GM12878 (cell line): ENCODE data around the gene AFF1. TPM values are rescaled to one million over a fixed set of nuclear protein-coding genes. Genes with fewer than 3 reads are reported as not detected.

Source experiments
- BCLAF1 ChIP-seq: fragments of 450-650 bp; IDR thresholded peaks from 2 replicates; pipeline ENCODE4 v1.6.1; 2017; ENCODE audit warnings: antibody characterized with exemption, mild to moderate bottlenecking, moderate library complexity
- BHLHE40 ChIP-seq, 2 experiments: fragments of 450-650 bp in 1 of 2; IDR thresholded peaks; 2 replicates each; pipeline ENCODE4 v1.6.1; 2011 to 2017; ENCODE audit warnings: low read depth in 2 of 2, borderline replicate concordance in 1 of 2, improper control_type of control experiment in 1 of 2, low read length in 1 of 2, mild to moderate bottlenecking in 1 of 2
- EED ChIP-seq: sonication (generic); IDR thresholded peaks from 2 replicates; pipeline ENCODE4 v1.6.1; 2016; ENCODE audit warnings: antibody characterized with exemption, low read depth
- EGR1 ChIP-seq, 2 experiments: IDR thresholded peaks; 1 replicate in 1 of 2; 2 replicates in 1 of 2; pipeline ENCODE4 v1.6.1; 2011 to 2012; ENCODE audit warnings: low read depth in 2 of 2, low read length in 2 of 2, borderline replicate concordance in 1 of 2, mild to moderate bottlenecking in 1 of 2, moderate library complexity in 1 of 2
- EZH2 ChIP-seq: IDR thresholded peaks from 2 replicates; pipeline ENCODE4 v1.6.1; 2012; ENCODE audit warnings: low read depth, mild to moderate bottlenecking, control low read depth, inconsistent platforms, low read length, borderline replicate concordance; ENCODE audit not compliant: control insufficient read depth
- GABPA ChIP-seq: IDR thresholded peaks from 2 replicates; pipeline ENCODE4 v1.6.1; 2014; ENCODE audit warnings: antibody characterized with exemption, low read depth, mild to moderate bottlenecking, inconsistent platforms
- IRF4 ChIP-seq: IDR thresholded peaks from 2 replicates; pipeline ENCODE4 v1.6.1; 2011; ENCODE audit warnings: low read depth, low read length
- KAT2A ChIP-seq: conservative IDR thresholded peaks from 2 replicates; pipeline ENCODE4 v1.6.1; 2011; ENCODE audit warnings: low read depth, low read length; ENCODE audit not compliant: control insufficient read depth
- MEF2A ChIP-seq: IDR thresholded peaks from 2 replicates; pipeline ENCODE4 v1.6.1; 2011; ENCODE audit warnings: low read depth, mild to moderate bottlenecking, low read length, moderate library complexity; ENCODE audit not compliant: insufficient read depth
- NFIC ChIP-seq: IDR thresholded peaks from 2 replicates; pipeline ENCODE4 v1.6.1; 2012; ENCODE audit warnings: low read depth, mild to moderate bottlenecking, inconsistent platforms, low read length, moderate library complexity
- NFYB ChIP-seq: IDR thresholded peaks from 2 replicates; pipeline ENCODE4 v1.6.1; 2011; ENCODE audit warnings: low read depth, mild to moderate bottlenecking, low read length, improper control_type of control experiment, moderate library complexity; ENCODE audit not compliant: insufficient read depth
- NR2F1 ChIP-seq: fragments of 450-650 bp; conservative IDR thresholded peaks from 2 replicates; pipeline ENCODE4 v1.6.1; 2017; ENCODE audit warnings: mild to moderate bottlenecking
- PKNOX1 ChIP-seq: fragments of 450-650 bp; IDR thresholded peaks from 2 replicates; pipeline ENCODE4 v1.6.1; 2016; ENCODE audit warnings: mild to moderate bottlenecking
- PML ChIP-seq: IDR thresholded peaks from 2 replicates; pipeline ENCODE4 v1.6.1; 2012; ENCODE audit warnings: low read length, inconsistent platforms
- POLR2AphosphoS2 ChIP-seq: IDR thresholded peaks from 2 replicates; pipeline ENCODE4 v1.6.1; 2011; ENCODE audit warnings: low read depth, mild to moderate bottlenecking, low read length, improper control_type of control experiment, moderate library complexity
- POLR2AphosphoS5 ChIP-seq: IDR thresholded peaks from 2 replicates; pipeline ENCODE4 v1.6.1; 2011; ENCODE audit warnings: mild to moderate bottlenecking, low read length, inconsistent platforms
- REST ChIP-seq: IDR thresholded peaks from 2 replicates; pipeline ENCODE4 v1.6.1; 2012; ENCODE audit warnings: mild to moderate bottlenecking, low read depth, low read length
- RFX5 ChIP-seq: IDR thresholded peaks from 2 replicates; pipeline ENCODE4 v1.6.1; 2011; ENCODE audit warnings: low read depth, low read length, improper control_type of control experiment
- SMARCA5 ChIP-seq: fragments of 450-650 bp; IDR thresholded peaks from 2 replicates; pipeline ENCODE4 v1.6.1; 2017; ENCODE audit warnings: mild to moderate bottlenecking
- STAT1 ChIP-seq: fragments of 450-650 bp; conservative IDR thresholded peaks from 2 replicates; pipeline ENCODE4 v1.6.1; 2014; ENCODE audit warnings: antibody characterized with exemption, mild to moderate bottlenecking
- SUPT20H ChIP-seq: IDR thresholded peaks from 2 replicates; pipeline ENCODE4 v1.6.1; 2011; ENCODE audit warnings: low read depth, mild to moderate bottlenecking, low read length, moderate library complexity, borderline replicate concordance; ENCODE audit not compliant: control insufficient read depth
- TAF1 ChIP-seq: IDR thresholded peaks from 2 replicates; pipeline ENCODE4 v1.6.1; 2011; ENCODE audit warnings: mild to moderate bottlenecking, low read depth, low read length, borderline replicate concordance
- polyA plus RNA-seq, 11 experiments: library from polyadenylated mRNA; depleted of rRNA in 4 of 11; unstranded in 6 of 11; stranded (reverse) in 5 of 11; fragments of >200 nt; fragmentation: Nextera tagmentation in 4 of 11; fragmentation: Illumina TruSeq in 1 of 11; extraction: Ambion mirVana in 4 of 11; extraction: Trizol in 1 of 11; gene quantifications; 1 replicate in 1 of 11; 2 replicates in 10 of 11; pipeline versions ENCODE4 v1.2.1 to v1.2.3, GENCODE V29; 2011 to 2016; ENCODE audit warnings: inconsistent platforms in 2 of 11, missing spikeins in 2 of 11, low read depth in 1 of 11
- total RNA-seq, 4 experiments: library from RNA; depleted of rRNA in 3 of 4; stranded (reverse); fragments of >200 nt in 3 of 4; fragmentation: Illumina TruSeq in 1 of 4; extraction: Trizol in 1 of 4; gene quantifications; 2 replicates each; pipeline versions ENCODE4 v1.2.1 to v1.2.3, GENCODE V29; 2013 to 2021
- TF ChIP-seq, protein P1 (sequence below): IDR thresholded peaks from 2 replicates; pipeline ENCODE4 v1.6.1; 2012; ENCODE audit warnings: low read depth, low read length, improper control_type of control experiment

The AFF1 gene
- total and polyA plus RNA-seq, 10 of the 15 experiments (the other 5 are each of a cell fraction or from before 2014, with no cell fraction given): 3.5 to 56.1 (median 21.5) TPM

- TF ChIP-seq REST: no peak
- TF ChIP-seq SMARCA5: no peak
- TF ChIP-seq STAT1: no peak
- no peak for TF ChIP-seq SUPT20H
- no peak for TF ChIP-seq RFX5
- TF ChIP-seq BHLHE40 (IDR thresholded peaks at IDR 0.05; ENCODE audit: borderline replicate concordance in 1 of 2, low read depth in 2 of 2, low read length in 1 of 2): no peak; a peak in 1 of 4 replicates
- no peak for TF ChIP-seq IRF4
- no peak for TF ChIP-seq MEF2A
- TF ChIP-seq GABPA: no peak
- no peak for TF ChIP-seq PKNOX1
- TF ChIP-seq EZH2: no peak
- no peak for TF ChIP-seq PML
- no peak for TF ChIP-seq NR2F1
- no peak for TF ChIP-seq BCLAF1
- TF ChIP-seq NFIC: peak; percentile 58
- TF ChIP-seq, protein P1, sequence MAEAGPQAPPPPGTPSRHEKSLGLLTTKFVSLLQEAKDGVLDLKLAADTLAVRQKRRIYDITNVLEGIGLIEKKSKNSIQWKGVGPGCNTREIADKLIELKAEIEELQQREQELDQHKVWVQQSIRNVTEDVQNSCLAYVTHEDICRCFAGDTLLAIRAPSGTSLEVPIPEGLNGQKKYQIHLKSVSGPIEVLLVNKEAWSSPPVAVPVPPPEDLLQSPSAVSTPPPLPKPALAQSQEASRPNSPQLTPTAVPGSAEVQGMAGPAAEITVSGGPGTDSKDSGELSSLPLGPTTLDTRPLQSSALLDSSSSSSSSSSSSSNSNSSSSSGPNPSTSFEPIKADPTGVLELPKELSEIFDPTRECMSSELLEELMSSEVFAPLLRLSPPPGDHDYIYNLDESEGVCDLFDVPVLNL: no peak
- no peak for TF ChIP-seq EED
- no peak for TF ChIP-seq KAT2A
- no peak for TF ChIP-seq POLR2AphosphoS5
- no peak for TF ChIP-seq POLR2AphosphoS2
- no peak for TF ChIP-seq NFYB
- TF ChIP-seq TAF1: no peak
- TF ChIP-seq EGR1 (IDR thresholded peaks at IDR 0.05; ENCODE audit: borderline replicate concordance in 1 of 2, low read depth in 2 of 2, low read length in 2 of 2): no peak
Observed at GRCh38 chr4:87019898-87020297, 85.1 kb downstream of the AFF1 start (continued).
